ENCODE results near the gene C6orf163.

Gene C6orf163

DNA sequence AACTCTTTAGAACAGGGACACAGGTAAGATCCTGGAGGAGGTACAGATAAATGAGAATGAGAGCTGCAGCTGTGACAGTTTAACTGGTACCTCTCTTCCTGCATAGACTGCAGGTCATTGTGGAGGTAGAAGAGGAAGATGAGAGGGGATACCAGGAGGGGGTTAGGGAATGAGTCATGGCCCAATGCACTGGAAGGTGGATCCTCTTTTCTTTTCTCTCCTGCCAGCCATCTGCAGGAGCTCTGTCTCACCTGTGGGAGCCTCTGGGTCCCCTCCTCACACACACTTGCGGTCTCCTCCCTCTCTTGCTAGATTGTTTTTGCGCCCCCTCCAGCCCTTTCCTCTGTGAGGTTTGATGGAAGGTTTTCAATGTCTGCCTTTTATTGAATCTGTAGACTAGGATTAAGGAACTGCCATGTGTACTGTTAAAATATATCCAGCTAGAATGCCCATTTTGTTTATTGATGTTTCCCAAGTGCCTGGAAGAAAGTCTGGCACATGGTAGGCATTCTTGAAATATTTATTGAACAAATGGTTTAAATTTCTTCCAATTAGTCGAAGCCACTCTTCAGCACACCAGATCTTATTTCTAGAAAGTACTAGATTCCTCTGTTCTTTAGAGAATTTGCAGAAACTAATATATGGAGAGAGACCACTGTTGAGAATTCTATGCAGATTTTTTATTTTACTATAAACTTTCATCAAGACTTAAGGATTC, 13.0 kb downstream of the C6orf163 start:
- DNase-seq = no peak

DNA sequence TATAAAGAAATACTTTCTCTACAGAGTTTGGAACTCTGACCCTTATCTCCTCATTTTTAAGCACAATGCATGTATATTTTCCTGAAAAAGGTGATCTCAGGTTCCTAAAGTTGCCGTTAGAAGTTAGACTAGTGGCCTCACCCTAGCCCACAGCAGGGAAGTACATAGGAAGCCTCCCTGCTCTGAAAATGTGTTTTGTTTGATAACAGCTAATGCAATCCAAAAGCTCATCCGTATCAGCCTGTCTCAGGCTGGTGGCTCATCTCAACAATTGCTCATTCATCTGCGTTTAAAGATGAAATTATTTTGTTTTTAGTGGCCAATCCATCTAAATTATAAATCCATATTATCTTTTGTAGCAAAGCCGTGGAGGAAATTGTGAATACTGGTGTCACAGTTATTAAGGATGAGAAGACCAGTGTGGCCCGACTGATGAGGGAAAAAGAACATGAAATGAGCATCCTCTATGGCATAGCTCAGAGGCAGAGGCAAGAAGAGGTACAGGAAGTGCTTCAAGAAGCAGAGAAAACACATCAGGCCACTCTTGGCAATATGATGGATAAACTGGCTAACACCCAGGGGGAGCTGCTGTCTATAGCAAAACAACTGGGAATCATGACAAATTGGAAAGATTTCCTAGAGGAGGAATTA, 20.1 kb downstream of the C6orf163 start:
- DNase-seq = no peak

DNA sequence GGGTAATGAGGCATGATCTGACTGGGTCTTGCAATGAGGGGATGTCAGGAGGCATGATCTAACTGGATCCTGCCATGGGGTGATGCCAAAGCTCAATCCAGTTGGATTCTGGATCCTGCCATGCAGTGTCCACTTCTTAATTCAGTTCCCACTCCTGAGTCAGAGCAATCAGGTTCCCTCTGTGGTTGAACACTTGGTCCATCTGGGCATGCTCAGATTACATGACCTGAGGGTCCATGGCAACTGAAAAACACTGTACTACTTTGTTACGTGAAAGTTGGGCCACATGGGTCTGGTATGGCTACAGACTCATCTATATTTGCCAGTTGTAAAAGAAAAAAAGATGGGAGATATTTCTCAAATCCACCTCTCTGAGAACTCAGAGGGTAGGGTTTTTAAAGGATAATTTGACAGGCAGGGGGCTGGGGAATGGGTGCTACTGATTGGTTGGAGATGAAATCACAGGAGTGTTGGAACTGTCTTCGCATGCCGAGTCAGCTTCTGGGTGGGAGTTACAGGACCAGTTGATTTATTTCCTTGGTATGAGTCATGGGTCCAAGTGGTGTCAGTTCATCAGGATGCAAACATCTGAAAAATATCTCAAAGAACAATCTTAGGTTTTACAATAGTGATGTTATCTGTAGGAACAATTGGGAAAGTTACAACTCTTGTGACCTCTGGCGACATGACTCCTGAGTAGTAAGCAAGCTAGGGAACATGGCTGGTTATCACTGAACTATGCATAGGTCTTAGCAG, 21.6 kb downstream of the C6orf163 start:
- no peak for DNase-seq

DNA sequence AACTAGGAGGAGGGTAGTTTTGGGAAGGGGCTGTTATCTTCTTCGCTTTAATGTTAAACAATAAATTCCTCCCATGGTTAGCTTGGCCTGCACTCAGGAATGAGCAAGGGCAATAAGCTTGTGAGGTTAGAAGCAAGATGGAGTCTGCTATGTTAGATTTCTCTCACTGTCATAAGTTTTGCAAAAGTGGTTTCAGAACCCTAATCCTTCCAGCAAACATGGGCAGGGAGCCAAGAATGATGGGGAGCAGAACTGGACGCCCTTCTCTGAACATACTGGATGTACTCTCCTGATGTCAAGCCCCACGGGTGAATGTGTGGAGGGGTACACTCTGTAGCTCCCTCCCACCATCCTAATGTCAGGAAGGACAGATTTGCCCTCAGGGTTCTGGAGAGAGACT, 22.3 kb downstream of the C6orf163 start:
- DNase-seq = no peak

DNA sequence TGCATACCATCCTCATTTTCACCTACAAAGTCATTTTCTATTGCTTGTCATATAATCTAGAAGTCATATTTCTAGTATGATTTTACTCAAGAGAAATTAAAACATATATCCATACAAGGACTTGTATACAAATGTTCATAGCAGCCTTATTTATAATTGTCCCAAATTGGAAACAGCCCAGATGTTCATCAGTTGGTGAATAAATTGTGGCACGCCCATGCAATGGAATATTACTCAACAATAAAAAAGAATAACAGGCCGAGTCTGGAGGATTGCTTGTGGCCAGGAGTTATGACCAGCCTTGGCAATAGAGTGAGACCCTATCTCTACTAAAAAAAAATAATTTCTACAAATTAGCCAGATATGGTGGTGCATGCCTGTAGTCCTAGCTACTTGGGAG, 28.8 kb downstream of the C6orf163 start:
- DNase-seq = no peak

DNA sequence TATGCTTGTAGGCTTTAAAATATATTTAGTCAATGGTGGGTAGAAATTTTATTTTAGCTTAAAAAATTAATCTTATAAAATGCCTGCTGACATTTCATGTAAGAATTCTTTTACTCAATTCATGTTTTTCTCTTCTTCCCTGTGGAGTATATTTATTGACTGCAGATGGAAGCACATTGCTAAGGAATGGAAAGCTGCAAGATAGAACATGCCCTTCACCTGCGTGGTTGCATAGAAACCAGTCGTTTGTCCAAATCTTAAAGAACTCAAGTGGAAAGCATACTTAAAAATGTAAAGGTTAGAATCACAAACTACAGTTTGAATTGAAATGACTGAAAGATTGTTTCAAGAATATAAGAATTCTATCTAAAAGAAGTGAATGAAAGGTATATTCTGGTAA, 30.7 kb downstream of the C6orf163 start:
- DNase-seq = no peak

DNA sequence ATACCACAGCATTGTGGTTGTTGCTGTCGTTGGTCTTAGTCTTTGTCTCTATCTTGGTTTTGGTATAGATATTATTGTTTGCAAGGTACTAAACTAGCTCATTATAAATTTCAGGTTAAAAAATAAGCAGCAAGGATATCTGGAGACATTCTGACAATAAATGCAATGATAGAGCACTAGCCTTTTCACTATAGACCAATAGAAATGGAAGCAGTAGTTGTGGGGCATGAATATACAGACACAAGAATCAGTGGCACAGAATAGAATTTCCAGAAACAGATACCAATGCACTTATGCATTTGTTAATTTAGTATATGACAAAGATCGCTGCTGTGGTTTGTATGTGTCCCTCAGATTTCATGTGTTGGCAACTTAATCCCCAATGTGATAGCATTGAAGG, 32.0 kb downstream of the C6orf163 start:
- DNase-seq = no peak

DNA sequence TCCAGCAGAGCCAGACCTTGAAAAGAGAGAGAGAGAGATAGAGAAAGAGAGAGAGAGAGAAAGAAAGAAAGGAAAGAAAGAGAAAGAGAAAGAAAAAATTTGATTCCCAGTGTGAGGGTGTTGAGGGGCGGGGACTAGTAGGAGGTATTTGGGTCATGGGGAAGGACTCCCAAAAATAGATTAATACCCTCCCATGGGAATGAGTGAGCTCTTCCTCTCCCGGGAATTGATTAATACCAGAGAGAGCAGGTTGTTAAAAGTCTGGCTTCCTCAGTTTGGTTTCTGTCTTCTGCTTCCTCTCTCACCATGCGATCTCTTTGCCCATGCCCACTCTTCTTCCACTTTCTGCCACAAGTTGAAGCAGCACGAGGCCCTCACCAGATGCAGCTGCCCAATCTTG, 34.3 kb downstream of the C6orf163 start:
- DNase-seq = no peak

DNA sequence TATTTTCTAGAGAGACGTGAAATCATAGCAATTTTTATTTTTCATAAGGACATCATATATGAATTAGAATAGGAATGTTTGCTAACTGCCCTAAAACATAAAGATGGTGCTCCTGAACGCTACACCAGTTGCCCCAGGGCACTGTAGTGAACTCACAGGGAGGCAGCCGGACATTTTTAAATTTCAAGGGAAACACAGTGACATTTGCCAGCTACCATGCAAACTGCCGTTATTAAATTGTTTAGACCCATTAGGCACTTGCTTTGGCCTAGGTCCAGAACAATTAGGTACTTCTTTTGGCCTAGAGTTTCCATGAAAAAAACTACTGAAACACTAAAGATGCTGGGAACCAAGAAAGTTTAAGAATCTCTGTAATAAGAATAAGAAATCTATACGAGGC, 38.2 kb downstream of the C6orf163 start:
- no peak for DNase-seq

DNA sequence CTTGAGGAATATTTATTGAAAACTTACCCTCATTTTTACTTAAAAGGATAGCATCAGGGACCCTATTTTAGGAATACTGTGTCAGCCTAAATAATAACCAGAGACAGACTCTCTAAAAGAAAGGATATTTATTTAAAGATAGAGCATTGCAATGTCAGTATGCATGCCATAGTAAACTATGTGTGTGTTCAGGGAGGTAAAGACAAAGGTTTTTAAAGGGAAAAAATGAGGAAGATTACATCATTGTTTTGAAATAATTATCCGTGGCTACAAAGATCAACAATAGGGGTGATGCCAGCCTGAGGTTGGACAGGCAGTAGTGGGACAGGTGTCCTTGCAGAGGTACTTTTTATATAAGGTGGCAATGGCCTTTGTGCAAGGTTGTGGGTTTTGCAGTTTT, 39.4 kb downstream of the C6orf163 start:
- DNase-seq = no peak

DNA sequence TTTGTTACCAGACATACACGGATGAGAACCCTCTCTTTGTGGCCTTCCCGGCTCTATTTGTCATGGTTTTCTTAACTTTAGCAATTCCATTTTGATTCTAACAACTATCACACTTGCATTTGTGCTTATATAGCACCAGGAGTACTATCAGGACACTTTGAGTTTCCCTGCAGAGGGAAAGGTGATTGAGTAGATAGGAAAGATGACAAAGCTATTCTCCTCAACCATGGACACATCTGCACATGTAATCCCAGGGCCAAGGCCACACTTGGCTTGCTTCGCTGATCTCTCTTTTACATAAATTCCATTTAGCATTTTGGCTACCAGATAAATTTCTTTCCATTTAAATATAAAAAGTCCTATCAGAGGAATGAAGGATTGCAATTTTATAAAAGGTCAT, 39.8 kb downstream of the C6orf163 start:
- DNase-seq = no peak

DNA sequence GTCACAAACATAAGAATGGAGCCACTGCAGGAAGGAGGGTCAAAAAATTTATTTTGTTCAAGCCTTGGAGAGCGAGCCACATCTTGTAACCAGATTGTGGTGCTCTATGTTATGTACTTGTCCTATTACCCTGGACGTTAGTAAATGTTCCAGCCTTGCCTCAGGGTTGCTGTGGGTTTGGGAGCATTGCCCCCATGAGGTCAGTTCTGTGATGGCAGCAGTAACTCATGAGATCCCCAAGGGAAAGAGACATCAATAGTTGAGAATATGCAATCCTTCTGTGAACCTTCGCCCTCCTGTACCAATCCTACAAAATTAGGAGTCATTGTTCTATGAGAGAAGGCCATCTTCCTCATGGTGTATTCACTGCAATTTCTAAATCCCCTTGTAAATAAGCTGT, 46.7 kb downstream of the C6orf163 start:
- no peak for DNase-seq

DNA sequence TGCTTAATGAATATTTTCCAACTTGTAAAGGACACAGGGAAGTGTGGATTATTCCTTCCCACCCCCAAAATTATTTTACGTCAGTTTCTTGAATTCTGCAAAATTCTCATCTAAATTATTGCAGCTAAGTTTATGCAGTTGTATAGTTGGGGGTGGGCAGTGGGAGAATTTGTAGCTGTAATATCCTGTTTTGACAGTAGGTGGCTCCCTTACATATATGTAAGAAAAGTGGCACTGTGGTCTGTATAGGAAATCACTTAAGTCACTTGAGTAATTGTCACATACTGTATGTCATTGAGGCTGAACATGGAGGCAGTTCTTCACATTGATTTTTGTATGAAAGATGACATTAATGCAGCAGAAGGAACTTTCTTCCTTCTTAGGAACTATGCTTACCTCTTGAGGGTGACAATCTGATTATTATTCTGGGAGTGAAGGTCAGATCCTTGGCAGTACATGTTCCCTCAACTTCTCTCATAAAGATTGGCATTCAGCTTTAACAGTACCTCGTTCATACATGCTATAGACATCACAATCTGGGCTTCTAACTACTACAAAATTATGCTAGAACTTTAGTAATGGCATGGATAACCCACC, 48.5 kb downstream of the C6orf163 start:
- peak; percentile 69 for DNase-seq

DNA sequence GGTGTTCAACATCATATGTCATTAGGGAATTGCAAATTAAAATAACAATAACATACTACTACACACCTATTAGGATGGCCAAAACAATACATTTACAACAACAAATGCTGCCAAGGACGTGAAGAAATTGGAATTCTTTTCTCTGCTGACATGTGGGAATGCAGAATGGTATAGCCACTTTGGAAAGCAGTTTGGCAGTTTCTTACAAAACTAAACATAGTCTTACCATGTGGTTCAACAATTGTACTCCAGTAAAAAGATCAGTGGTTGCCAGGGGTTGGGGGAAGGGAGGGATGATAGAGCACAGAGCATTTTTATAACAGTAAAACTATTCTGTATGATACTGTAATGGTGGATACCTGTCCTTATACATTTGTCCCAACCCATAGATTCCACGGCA, 50.8 kb downstream of the C6orf163 start:
- DNase-seq = no peak

DNA sequence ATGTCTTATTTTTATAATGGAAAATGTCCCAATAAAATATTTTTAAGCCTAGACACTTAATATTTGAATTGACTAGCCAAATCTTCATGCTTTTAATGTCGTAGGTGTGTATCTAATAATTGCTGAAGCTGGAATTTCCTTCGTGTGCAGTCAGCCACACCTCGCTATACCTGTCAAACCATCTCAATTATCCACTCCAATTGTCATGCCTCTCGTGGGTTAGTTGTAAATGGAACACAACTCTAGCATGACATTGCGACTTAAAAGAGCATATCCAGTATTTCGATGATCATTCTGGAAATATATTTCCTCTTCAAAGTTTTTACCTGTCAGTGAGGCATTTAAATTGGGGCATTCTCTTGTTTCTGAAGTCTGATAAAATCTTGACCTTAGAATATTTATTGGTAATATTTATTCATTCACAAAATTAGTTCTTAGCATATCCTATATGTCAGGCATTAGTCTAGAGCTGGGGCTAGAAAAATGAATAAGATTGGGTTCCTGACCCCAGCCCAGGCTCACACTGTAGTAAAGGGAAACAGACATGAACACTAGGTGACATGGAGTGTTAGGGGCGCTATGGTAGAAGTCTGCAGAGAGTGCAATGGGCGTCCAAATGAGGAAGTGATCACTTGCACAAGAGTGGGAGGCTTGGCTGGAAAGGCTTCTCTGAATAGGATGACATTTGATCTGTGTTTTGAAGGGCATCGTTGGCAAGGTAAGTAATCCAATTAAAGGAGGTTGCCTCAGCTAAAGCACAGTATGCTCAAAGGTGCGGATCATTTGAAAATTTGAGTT, 52.2 kb downstream of the C6orf163 start:
- peak; percentile 2 for DNase-seq

DNA sequence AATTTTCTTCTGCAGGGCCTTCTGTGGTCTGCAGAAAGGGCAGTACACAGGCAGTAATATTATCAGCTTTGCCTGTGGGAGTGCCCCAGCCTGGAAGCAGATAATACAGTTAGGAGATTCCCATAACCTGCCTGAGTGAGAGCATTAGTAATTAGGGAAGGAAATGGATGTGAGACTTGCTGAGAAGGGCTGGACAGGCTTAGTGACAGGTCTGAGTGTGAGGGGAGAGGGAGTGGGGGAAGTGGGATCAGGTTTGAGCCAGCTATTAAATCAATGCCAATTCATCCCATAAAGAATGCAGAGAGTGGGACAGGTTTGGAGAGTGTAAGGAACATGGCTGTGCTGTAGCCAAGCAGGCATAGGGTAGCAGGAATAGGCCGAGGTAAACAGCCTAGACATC, 53.0 kb downstream of the C6orf163 start:
- DNase-seq = no peak

DNA sequence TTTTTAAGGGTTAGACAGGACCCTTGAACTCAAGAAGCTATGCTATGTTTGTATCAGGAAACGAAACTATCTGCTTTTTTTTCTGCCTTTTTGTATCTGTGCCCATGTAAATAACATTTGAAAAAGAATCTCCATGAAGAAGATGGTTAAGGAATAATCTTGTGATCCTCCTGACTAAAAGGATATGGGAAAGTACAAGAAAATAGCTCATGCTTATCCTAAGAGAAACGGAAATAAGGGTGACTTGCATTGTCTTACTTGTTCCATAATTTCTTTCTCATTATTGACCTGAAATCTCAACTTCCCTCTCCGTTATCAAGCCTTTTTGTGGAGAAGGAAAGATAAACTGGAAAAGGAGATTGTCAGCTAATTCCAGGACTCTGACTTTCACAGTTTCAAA, 57.2 kb downstream of the C6orf163 start:
- no peak for DNase-seq

DNA sequence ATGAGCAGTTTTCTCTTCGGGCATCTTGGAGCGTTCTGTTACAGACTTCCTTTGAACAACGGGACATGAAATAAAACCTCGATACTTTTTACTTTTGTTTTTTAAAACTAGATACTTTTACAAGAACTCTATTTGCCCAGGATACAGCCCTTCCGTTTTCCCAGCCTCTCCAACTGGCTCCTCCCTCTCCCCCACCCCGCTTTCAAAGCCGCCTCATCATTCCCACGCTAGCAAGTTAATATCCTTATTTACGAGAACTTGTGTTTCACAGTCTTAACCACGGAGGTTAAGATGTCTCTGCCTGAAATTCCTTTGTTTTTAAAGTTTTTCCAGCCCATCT, 62.9 kb downstream of the C6orf163 start:
- no peak for DNase-seq

DNA sequence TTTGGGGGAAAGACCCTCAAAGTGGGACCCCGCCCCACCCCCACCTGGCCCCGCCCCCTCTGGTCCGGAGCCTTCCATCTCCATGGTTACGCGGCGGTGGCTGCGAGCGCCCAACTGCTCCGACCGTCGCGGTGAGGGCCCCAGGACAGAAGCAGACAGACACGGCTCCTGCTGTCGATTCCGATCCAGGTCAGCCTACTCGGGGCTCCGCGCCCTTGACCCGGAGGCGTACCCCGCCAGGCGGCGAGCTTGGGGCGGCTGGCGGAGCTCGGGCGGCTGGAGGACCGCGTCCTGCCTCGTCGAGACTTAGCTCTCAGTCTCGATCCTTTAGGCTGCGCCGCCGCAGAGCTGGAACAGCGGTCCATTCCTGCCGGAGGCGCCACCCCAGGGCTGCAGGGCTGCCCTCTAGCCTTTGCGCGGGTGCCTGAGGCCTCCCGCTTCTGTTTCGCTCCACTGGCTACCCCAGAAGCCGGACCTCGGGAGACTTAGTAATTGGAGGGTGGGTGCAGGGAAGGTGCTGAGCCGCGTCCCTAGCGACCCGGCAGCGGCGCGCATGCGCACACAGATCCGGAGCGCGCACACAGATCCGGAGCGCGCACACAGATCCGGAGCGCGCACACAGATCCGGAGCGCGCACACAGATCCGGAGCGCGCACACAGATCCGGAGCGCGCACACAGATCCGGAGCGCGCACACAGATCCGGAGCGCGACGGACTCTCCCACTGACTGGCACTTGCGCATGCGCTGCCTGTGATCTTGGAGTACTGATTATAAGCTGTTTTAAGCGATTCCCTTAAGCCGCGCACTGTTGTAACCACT, 63.5 kb downstream of the C6orf163 start, which contains the start of gene CFAP206:
Gene CFAP206 (plus strand): TSS at position 72 of the 820 bp plus-strand sequence. CDS start 1,868 bp downstream, outside the sequence.
- DNase-seq = peak; percentile 84

DNA sequence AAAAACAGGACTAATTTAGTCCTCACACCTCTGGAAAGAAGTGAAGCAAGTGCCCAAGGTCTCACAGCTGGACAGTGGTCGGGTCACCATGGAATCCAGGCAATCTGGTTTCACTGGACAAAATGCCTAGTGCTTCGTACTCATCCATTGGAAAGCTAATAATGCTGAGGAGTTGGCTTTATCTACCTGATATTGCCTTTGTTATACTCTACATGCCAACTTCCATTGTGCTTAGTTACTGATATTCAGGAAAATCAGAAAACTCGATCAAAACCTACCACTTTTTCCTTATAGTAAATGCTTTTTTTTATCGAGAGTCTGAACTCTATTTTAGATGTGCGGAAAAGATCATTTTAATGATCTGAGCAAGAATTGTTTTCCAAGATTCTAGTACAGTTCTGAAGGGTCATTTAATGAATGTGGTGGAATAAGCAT, 64.1 kb downstream of the C6orf163 start:
- DNase-seq = no peak

Measured in CD4-positive, alpha-beta T cell treated with Interleukin-12 subunit alpha and Interleukin-12 subunit beta, for 1 hour (primary cell).